Keratinocyte (primary cell): ENCODE results near the gene KSR2. TPM values are rescaled to one million over a fixed set of nuclear protein-coding genes. Genes with fewer than 3 reads are reported as not detected.

Experiments
- DNase-seq: peaks from one replicate; pipeline ENCODE4 v3.0.0-alpha.2; 2011; ENCODE audit warnings: low read depth, missing footprints, low spot score
- FAIRE-seq: peaks from 2 replicates; lab custom pipeline; 2011; peaks lifted over from hg19 to GRCh38; lab: Jason Lieb, UNC
- H2AFZ ChIP-seq: 2 replicates; pipeline ENCODE4 v1.6.0; 2012; ENCODE audit warnings: low read length, control low read depth, inconsistent platforms; ENCODE audit not compliant: control insufficient read depth
- H3K27ac ChIP-seq: 2 replicates; pipeline ENCODE4 v1.5.1; 2011; ENCODE audit warnings: low read length; ENCODE audit not compliant: control insufficient read depth, insufficient read depth
- H3K27me3 ChIP-seq: 3 replicates; pipeline ENCODE4 v1.6.0; 2011; ENCODE audit warnings: low read length; ENCODE audit not compliant: control insufficient read depth, insufficient read depth; ENCODE audit errors: extremely low read depth
- H3K36me3 ChIP-seq, 2 experiments: 2 replicates in 1 of 2; 3 replicates in 1 of 2; pipeline ENCODE4 v1.5.1; 2011; ENCODE audit warnings: low read length in 2 of 2, mild to moderate bottlenecking in 1 of 2; ENCODE audit not compliant: control insufficient read depth in 2 of 2, insufficient read depth in 2 of 2; ENCODE audit errors: extremely low read depth in 1 of 2
- H3K4me1 ChIP-seq: 3 replicates; pipeline ENCODE4 v1.5.1; 2011; ENCODE audit warnings: low read length; ENCODE audit not compliant: control insufficient read depth, insufficient read depth; ENCODE audit errors: extremely low read depth
- H3K4me2 ChIP-seq: 3 replicates; pipeline ENCODE4 v1.6.0; 2011; ENCODE audit warnings: low read depth, low read length; ENCODE audit not compliant: control insufficient read depth, insufficient read depth; ENCODE audit errors: extremely low read depth
- H3K4me3 ChIP-seq, 3 experiments: fragments of 200-600 bp in 1 of 3; sonication (generic) in 1 of 3; 2 replicates in 2 of 3; 3 replicates in 1 of 3; pipeline ENCODE4 v1.5.1; 2011 to 2016; ENCODE audit warnings: low read length in 3 of 3, mild to moderate bottlenecking in 3 of 3, control low read depth in 2 of 3, inconsistent platforms in 1 of 3, low read depth in 1 of 3, mixed read lengths in 1 of 3, mixed run types in 1 of 3, moderate library complexity in 1 of 3; ENCODE audit not compliant: control insufficient read depth in 2 of 3, insufficient read depth in 2 of 3; ENCODE audit errors: extremely low read depth in 1 of 3
- H3K79me2 ChIP-seq: 2 replicates; pipeline ENCODE4 v1.6.0; 2012; ENCODE audit warnings: low read length; ENCODE audit not compliant: control insufficient read depth, insufficient read depth
- H3K9ac ChIP-seq: 3 replicates; pipeline ENCODE4 v1.6.0; 2011; ENCODE audit warnings: low read length; ENCODE audit not compliant: control insufficient read depth, insufficient read depth; ENCODE audit errors: extremely low read depth
- H3K9me1 ChIP-seq: 3 replicates; pipeline ENCODE4 v1.6.0; 2011; ENCODE audit warnings: low read length; ENCODE audit not compliant: control insufficient read depth, insufficient read depth; ENCODE audit errors: extremely low read depth
- H3K9me3 ChIP-seq: 2 replicates; pipeline ENCODE4 v1.5.1; 2012; ENCODE audit warnings: low read depth, low read length; ENCODE audit not compliant: control insufficient read depth
- H4K20me1 ChIP-seq: 3 replicates; pipeline ENCODE4 v1.6.0; 2011; ENCODE audit warnings: low read length; ENCODE audit not compliant: control insufficient read depth, insufficient read depth; ENCODE audit errors: extremely low read depth
- CTCF ChIP-seq, 3 experiments: IDR thresholded peaks in 1 of 3; conservative IDR thresholded peaks in 1 of 3; optimal IDR thresholded peaks in 1 of 3; 2 replicates in 2 of 3; 3 replicates in 1 of 3; pipeline versions ENCODE3 to v1.5.1; 2011; ENCODE audit warnings: low read length in 3 of 3, mild to moderate bottlenecking in 3 of 3, moderate library complexity in 2 of 3, control low read depth in 1 of 3, inconsistent platforms in 1 of 3; ENCODE audit not compliant: insufficient read depth in 2 of 3; ENCODE audit errors: extremely low read depth in 1 of 3
- EZH2 ChIP-seq: IDR thresholded peaks from one replicate; pipeline ENCODE4 v1.6.1; 2012; ENCODE audit warnings: inconsistent platforms, mild to moderate bottlenecking, low read length, moderate library complexity
- dilution Hi-C: fragments of 300-500 bp; cut with MboI; formaldehyde crosslinking; loops from one replicate; pipeline ENCODE4 v1.7.0; 2020; ENCODE audit warnings: low sequenced_read_pairs; ENCODE audit not compliant: extremely low pct_ligation_motif_present
- polyA plus RNA-seq, 5 experiments: library from polyadenylated mRNA; depleted of rRNA in 3 of 5; stranded (reverse) in 3 of 5; stranded (forward) in 1 of 5; unstranded in 1 of 5; fragments of >200 nt; gene quantifications; 1 replicate in 1 of 5; 2 replicates in 3 of 5; 3 replicates in 1 of 5; pipeline versions ENCODE4 v1.2.1 to v1.2.3, GENCODE V29; 2011 to 2012; ENCODE audit warnings: missing spikeins in 2 of 5, low read depth in 1 of 5, low replicate concordance in 1 of 5

KSR2 gene
- polyA plus RNA-seq, 1 donor (not counting 4 experiments of a cell fraction or from before 2014, with no cell fraction given) = 0.01 TPM

- H3K79me2 ChIP-seq = no peaks in the 10 kb centered on the region
- no peaks in the 10 kb centered on the region for H3K4me1 ChIP-seq
- DNase-seq = no peak
- no peak overlapping the region for H3K4me3 ChIP-seq
- H3K9me1 ChIP-seq = no peaks in the 10 kb centered on the region
- H2AFZ ChIP-seq = no peak overlapping the region
- TF ChIP-seq CTCF (optimal IDR thresholded peaks at IDR 0.05 in 1 of 3, IDR thresholded peaks at IDR 0.05 in 1 of 3, conservative IDR thresholded peaks at IDR 0.05 in 1 of 3; ENCODE audit: extremely low read depth in 1 of 3, insufficient read depth in 2 of 3, low read length in 3 of 3) (no peak), EZH2 (no peak)
- no peaks in the 10 kb centered on the region for H4K20me1 ChIP-seq
- no peak overlapping the region for H3K27ac ChIP-seq
- dilution Hi-C loops = loop anchor here (10.0 kb wide), 1 partner anchor 347 kb away; no protein-coding TSS in a partner anchor
- no peak for FAIRE-seq
- no peaks in the 10 kb centered on the region for H3K9me3 ChIP-seq
- H3K27me3 ChIP-seq = peaks cover 8% of the 10 kb centered on the region
- H3K36me3 ChIP-seq = no peaks in the 10 kb centered on the region
- H3K4me2 ChIP-seq = no peak overlapping the region
- H3K9ac ChIP-seq = no peak overlapping the region
Measured at GRCh38 chr12:117582135-117582784, 386.5 kb downstream of the KSR2 start.

GRCh38 chr12:117580718-117581062, 388.1 kb downstream of the KSR2 start:
- peaks cover 8% of the 10 kb centered on the region for H3K27me3 ChIP-seq
- no peaks in the 10 kb centered on the region for H3K9me1 ChIP-seq
- H3K9ac ChIP-seq = no peak overlapping the region
- dilution Hi-C loops = loop anchor here (10.0 kb wide), 1 partner anchor 346 kb away; no protein-coding TSS in a partner anchor
- H3K9me3 ChIP-seq = no peaks in the 10 kb centered on the region
- no peaks in the 10 kb centered on the region for H3K36me3 ChIP-seq
- no peak for TF ChIP-seq CTCF (optimal IDR thresholded peaks at IDR 0.05 in 1 of 3, IDR thresholded peaks at IDR 0.05 in 1 of 3, conservative IDR thresholded peaks at IDR 0.05 in 1 of 3; ENCODE audit: extremely low read depth in 1 of 3, insufficient read depth in 2 of 3, low read length in 3 of 3)
- TF ChIP-seq EZH2 = no peak
- no peaks in the 10 kb centered on the region for H3K4me1 ChIP-seq
- H3K27ac ChIP-seq = no peak overlapping the region
- no peak overlapping the region for H3K4me3 ChIP-seq
- H3K79me2 ChIP-seq = no peaks in the 10 kb centered on the region
- no peak for DNase-seq
- no peak for FAIRE-seq
- no peaks in the 10 kb centered on the region for H4K20me1 ChIP-seq
- H2AFZ ChIP-seq = no peak overlapping the region
- no peak overlapping the region for H3K4me2 ChIP-seq
